ENCODE results near the gene SYT6.

SYT6 gene

DNA sequence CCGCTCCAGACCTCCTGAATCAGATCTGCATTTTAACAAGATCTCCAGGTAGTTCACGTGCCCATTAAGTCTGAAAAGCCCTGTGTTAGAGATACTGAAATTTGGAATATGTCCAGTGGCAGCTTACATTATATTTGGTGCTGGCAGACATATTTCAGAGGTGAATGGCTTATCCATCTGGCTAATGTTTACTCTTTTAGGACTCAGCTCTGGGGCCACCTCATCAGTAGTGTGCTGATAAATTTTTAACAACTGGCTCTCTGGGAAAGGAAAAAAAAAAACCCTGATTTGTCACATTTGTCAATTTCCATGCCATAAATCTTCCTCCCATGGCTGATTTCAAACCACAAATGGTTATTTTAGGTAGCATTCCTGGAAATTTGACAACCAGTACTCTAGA lies 25.3 kb upstream of the SYT6 start:
- H3K9ac ChIP-seq (ENCODE audit: low read depth in 1 of 2, low read length in 2 of 2): no peak overlapping the region
- H3K27ac ChIP-seq (ENCODE audit: low read depth in 2 of 2, low read length in 2 of 2): no peak overlapping the region
- H3K4me1 ChIP-seq (ENCODE audit: control insufficient read depth in 2 of 2, insufficient read depth in 2 of 2, low read length in 2 of 2): no peaks in the 10 kb centered on the region
- no peaks in the 10 kb centered on the region for H3K36me3 ChIP-seq (ENCODE audit: control insufficient read depth in 2 of 2, insufficient read depth in 2 of 2, low read length in 2 of 2)
- no peak overlapping the region for H3K4me3 ChIP-seq (ENCODE audit: low read length in 2 of 2)
- H3K27me3 ChIP-seq (ENCODE audit: control insufficient read depth in 2 of 2, insufficient read depth in 2 of 2, low read length in 2 of 2): no peaks in the 10 kb centered on the region
- H3K9me3 ChIP-seq (ENCODE audit: control insufficient read depth in 2 of 2, low read length in 2 of 2): no peaks in the 10 kb centered on the region

DNA sequence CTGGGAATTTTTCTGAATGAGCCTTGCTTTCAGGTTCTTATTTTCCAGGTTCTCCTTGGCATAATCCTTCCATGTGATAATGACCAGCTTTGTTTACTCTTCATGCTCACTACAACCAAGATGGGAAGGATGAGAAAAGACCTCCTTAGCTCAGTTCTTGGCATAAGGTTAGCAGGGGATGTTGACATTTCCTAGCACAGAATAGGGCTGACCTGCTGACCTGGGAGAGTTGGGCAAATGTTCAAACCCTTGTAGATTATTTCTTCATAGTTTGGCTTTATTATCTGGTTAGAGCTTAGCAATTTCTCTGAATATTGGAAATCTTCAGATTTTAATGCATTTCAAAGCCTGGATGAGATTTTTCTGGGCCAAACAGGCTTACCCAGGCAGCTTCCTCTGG lies 23.6 kb upstream of the SYT6 start:
- no peaks in the 10 kb centered on the region for H3K9me3 ChIP-seq (ENCODE audit: control insufficient read depth in 2 of 2, low read length in 2 of 2)
- H3K27ac ChIP-seq (ENCODE audit: low read depth in 2 of 2, low read length in 2 of 2): no peak overlapping the region
- H3K9ac ChIP-seq (ENCODE audit: low read depth in 1 of 2, low read length in 2 of 2): no peak overlapping the region
- H3K4me1 ChIP-seq (ENCODE audit: control insufficient read depth in 2 of 2, insufficient read depth in 2 of 2, low read length in 2 of 2): no peaks in the 10 kb centered on the region
- no peaks in the 10 kb centered on the region for H3K36me3 ChIP-seq (ENCODE audit: control insufficient read depth in 2 of 2, insufficient read depth in 2 of 2, low read length in 2 of 2)
- H3K4me3 ChIP-seq (ENCODE audit: low read length in 2 of 2): no peak overlapping the region
- H3K27me3 ChIP-seq (ENCODE audit: control insufficient read depth in 2 of 2, insufficient read depth in 2 of 2, low read length in 2 of 2): no peaks in the 10 kb centered on the region

- Histone ChIP-seq H3K9ac (ENCODE audit: low read depth in 1 of 2, low read length in 2 of 2) (no peak overlapping the region), H3K27ac (ENCODE audit: low read depth in 2 of 2, low read length in 2 of 2) (no peak overlapping the region), H3K4me1 (ENCODE audit: control insufficient read depth in 2 of 2, insufficient read depth in 2 of 2, low read length in 2 of 2) (no peaks in the 10 kb centered on the region), H3K36me3 (ENCODE audit: control insufficient read depth in 2 of 2, insufficient read depth in 2 of 2, low read length in 2 of 2) (no peaks in the 10 kb centered on the region), H3K4me3 (ENCODE audit: low read length in 2 of 2) (no peak overlapping the region), H3K27me3 (ENCODE audit: control insufficient read depth in 2 of 2, insufficient read depth in 2 of 2, low read length in 2 of 2) (no peaks in the 10 kb centered on the region), H3K9me3 (ENCODE audit: control insufficient read depth in 2 of 2, low read length in 2 of 2) (no peaks in the 10 kb centered on the region)
Observed at GRCh38 chr1:114176366-114176765, 22.7 kb upstream of the SYT6 start.

DNA sequence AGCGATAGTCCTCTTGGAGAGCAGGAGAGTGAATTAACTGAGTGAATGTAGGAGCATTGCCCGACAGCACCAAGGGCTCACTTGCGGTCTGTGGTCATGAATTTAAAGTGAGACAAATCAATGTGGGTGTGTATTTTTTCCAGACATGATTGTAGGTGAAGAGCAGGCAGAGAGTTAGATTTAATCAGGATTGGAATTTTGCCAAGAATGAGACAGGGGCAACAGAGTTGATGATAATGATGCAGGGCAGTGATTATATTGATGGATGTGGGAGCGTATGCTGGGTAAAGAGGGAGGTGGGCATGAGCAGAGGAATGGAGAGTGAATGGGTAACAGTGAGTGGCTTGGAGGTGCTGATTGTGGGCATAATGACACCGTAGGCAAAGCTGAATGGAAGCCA lies 20.0 kb upstream of the SYT6 start:
- Histone ChIP-seq H3K27me3 (ENCODE audit: control insufficient read depth in 2 of 2, insufficient read depth in 2 of 2, low read length in 2 of 2) (no peaks in the 10 kb centered on the region), H3K4me3 (ENCODE audit: low read length in 2 of 2) (no peak overlapping the region), H3K4me1 (ENCODE audit: control insufficient read depth in 2 of 2, insufficient read depth in 2 of 2, low read length in 2 of 2) (no peaks in the 10 kb centered on the region), H3K27ac (ENCODE audit: low read depth in 2 of 2, low read length in 2 of 2) (no peak overlapping the region), H3K9me3 (ENCODE audit: control insufficient read depth in 2 of 2, low read length in 2 of 2) (no peaks in the 10 kb centered on the region), H3K36me3 (ENCODE audit: control insufficient read depth in 2 of 2, insufficient read depth in 2 of 2, low read length in 2 of 2) (no peaks in the 10 kb centered on the region), H3K9ac (ENCODE audit: low read depth in 1 of 2, low read length in 2 of 2) (no peak overlapping the region)

DNA sequence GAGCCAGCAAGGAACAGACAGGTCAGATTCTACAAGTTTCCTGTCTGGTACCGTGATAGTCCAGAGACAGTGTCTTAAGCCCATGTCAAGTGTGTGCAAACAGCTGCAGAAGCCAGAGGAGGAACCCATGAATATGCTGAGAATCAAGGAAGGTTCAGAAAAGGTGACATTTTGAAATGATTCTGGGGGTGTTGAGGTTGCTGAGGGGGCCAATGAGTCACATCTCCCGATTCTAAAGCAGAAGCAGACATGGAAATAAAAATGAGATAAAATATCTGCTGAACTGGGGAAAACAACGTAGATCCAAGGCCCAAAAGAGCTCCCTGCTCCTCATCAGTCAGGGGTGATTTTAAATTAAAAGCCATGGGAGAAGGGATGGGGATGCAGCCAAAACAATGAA lies 15.8 kb upstream of the SYT6 start:
- H3K27ac ChIP-seq (ENCODE audit: low read depth in 2 of 2, low read length in 2 of 2): no peak overlapping the region
- H3K9me3 ChIP-seq (ENCODE audit: control insufficient read depth in 2 of 2, low read length in 2 of 2): no peaks in the 10 kb centered on the region
- H3K27me3 ChIP-seq (ENCODE audit: control insufficient read depth in 2 of 2, insufficient read depth in 2 of 2, low read length in 2 of 2): peaks cover 0 to 3% of the 10 kb centered on the region in 2 donors
- H3K9ac ChIP-seq (ENCODE audit: low read depth in 1 of 2, low read length in 2 of 2): no peak overlapping the region
- H3K36me3 ChIP-seq (ENCODE audit: control insufficient read depth in 2 of 2, insufficient read depth in 2 of 2, low read length in 2 of 2): no peaks in the 10 kb centered on the region
- H3K4me3 ChIP-seq (ENCODE audit: low read length in 2 of 2): no peak overlapping the region
- H3K4me1 ChIP-seq (ENCODE audit: control insufficient read depth in 2 of 2, insufficient read depth in 2 of 2, low read length in 2 of 2): no peaks in the 10 kb centered on the region

DNA sequence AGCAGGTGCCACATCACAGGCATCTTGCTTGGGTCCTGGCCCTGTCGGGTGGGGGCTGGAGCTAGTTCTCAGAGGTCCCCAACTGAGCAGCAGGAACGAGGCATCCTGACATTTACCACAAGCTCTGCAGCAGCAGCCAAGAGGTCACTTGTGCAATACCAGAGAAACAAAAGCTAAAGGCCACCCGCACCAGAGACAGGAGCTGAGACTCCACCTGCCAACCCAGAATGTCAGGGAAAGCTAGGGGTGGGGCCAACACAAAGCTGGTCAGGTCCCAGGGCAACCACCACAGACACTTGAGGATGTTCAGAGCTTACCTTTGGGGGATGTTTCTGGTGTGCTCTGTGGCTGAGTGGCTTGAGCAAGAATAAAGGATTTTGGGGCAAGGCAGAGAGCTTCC lies 13.6 kb upstream of the SYT6 start:
- no peaks in the 10 kb centered on the region for H3K4me1 ChIP-seq (ENCODE audit: control insufficient read depth in 2 of 2, insufficient read depth in 2 of 2, low read length in 2 of 2)
- peaks cover 0 to 3% of the 10 kb centered on the region in 2 donors for H3K27me3 ChIP-seq (ENCODE audit: control insufficient read depth in 2 of 2, insufficient read depth in 2 of 2, low read length in 2 of 2)
- H3K9me3 ChIP-seq (ENCODE audit: control insufficient read depth in 2 of 2, low read length in 2 of 2): no peaks in the 10 kb centered on the region
- H3K4me3 ChIP-seq (ENCODE audit: low read length in 2 of 2): no peak overlapping the region
- no peak overlapping the region for H3K9ac ChIP-seq (ENCODE audit: low read depth in 1 of 2, low read length in 2 of 2)
- no peak overlapping the region for H3K27ac ChIP-seq (ENCODE audit: low read depth in 2 of 2, low read length in 2 of 2)
- no peaks in the 10 kb centered on the region for H3K36me3 ChIP-seq (ENCODE audit: control insufficient read depth in 2 of 2, insufficient read depth in 2 of 2, low read length in 2 of 2)

DNA sequence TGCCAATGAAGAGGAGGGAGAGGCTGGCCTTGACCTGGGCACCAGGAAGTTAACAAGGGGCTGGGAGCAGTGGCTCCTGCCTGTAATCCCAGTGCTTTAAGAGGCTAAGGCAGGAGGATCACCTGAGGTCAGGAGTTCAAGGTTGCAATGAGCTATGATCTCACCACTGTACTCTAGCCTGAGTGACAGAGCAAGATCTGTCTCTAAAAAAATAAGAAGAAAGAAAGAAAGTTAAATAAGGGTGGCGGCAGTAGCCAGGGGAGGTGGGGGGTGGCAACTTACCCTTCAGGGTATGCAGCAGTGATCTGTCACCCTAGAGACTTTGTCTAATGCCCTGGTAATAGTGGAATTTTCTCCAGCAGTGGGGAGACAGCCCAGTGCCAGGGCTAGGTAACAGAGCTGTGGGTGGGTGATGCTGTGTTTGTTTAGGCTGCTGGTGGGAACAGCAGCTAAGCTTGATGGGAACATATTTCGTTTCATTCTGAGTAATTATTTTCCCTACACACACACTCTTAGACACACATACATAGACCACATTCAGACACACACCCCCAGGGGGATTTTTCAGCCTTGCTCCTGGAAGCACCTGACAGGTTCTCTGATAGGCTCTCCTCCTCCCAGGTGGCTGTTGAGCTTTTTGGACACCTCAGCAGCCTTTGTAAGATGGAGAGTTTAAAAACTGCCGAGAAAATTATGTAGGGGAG lies 11.3 kb upstream of the SYT6 start:
- Histone ChIP-seq H3K27me3 (ENCODE audit: control insufficient read depth in 2 of 2, insufficient read depth in 2 of 2, low read length in 2 of 2) (peaks cover 0 to 6% of the 10 kb centered on the region in 2 donors), H3K4me1 (ENCODE audit: control insufficient read depth in 2 of 2, insufficient read depth in 2 of 2, low read length in 2 of 2) (no peaks in the 10 kb centered on the region), H3K9ac (ENCODE audit: low read depth in 1 of 2, low read length in 2 of 2) (no peak overlapping the region), H3K27ac (ENCODE audit: low read depth in 2 of 2, low read length in 2 of 2) (no peak overlapping the region), H3K4me3 (ENCODE audit: low read length in 2 of 2) (no peak overlapping the region), H3K9me3 (ENCODE audit: control insufficient read depth in 2 of 2, low read length in 2 of 2) (no peaks in the 10 kb centered on the region), H3K36me3 (ENCODE audit: control insufficient read depth in 2 of 2, insufficient read depth in 2 of 2, low read length in 2 of 2) (no peaks in the 10 kb centered on the region)

GRCh38 chr1:114159941-114160340 lies 6.3 kb upstream of the SYT6 start:
- no peak overlapping the region for H3K27ac ChIP-seq (ENCODE audit: low read depth in 2 of 2, low read length in 2 of 2)
- no peak overlapping the region for H3K9ac ChIP-seq (ENCODE audit: low read depth in 1 of 2, low read length in 2 of 2)
- no peaks in the 10 kb centered on the region for H3K4me1 ChIP-seq (ENCODE audit: control insufficient read depth in 2 of 2, insufficient read depth in 2 of 2, low read length in 2 of 2)
- no peaks in the 10 kb centered on the region for H3K36me3 ChIP-seq (ENCODE audit: control insufficient read depth in 2 of 2, insufficient read depth in 2 of 2, low read length in 2 of 2)
- no peaks in the 10 kb centered on the region for H3K9me3 ChIP-seq (ENCODE audit: control insufficient read depth in 2 of 2, low read length in 2 of 2)
- peaks cover 20 to 24% of the 10 kb centered on the region in 2 donors for H3K27me3 ChIP-seq (ENCODE audit: control insufficient read depth in 2 of 2, insufficient read depth in 2 of 2, low read length in 2 of 2)
- no peak overlapping the region for H3K4me3 ChIP-seq (ENCODE audit: low read length in 2 of 2)

DNA sequence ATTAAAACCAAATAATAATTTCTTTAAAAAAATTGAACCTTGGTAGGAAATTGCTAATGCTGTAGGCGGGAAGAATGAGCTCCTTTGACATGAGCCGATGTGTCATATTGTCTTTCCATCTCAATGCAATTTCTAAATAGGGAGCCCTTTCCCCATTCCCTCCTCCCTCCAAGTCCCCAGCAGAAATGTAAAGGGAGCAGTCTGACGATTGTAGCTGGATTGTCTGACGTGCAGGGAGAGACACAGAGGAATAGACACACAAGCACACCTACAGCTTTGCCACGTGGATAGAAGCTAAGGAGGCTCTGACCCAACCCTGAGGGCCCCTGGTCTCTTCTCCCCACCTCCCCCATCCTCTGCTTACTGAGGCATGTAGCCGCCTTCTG lies 3.6 kb upstream of the SYT6 start:
- Histone ChIP-seq H3K27me3 (ENCODE audit: control insufficient read depth in 2 of 2, insufficient read depth in 2 of 2, low read length in 2 of 2) (peaks cover 36 to 47% of the 10 kb centered on the region in 2 donors), H3K9ac (ENCODE audit: low read depth in 1 of 2, low read length in 2 of 2) (no peak overlapping the region), H3K27ac (ENCODE audit: low read depth in 2 of 2, low read length in 2 of 2) (no peak overlapping the region), H3K36me3 (ENCODE audit: control insufficient read depth in 2 of 2, insufficient read depth in 2 of 2, low read length in 2 of 2) (no peaks in the 10 kb centered on the region), H3K4me1 (ENCODE audit: control insufficient read depth in 2 of 2, insufficient read depth in 2 of 2, low read length in 2 of 2) (no peaks in the 10 kb centered on the region), H3K4me3 (ENCODE audit: low read length in 2 of 2) (no peak overlapping the region), H3K9me3 (ENCODE audit: control insufficient read depth in 2 of 2, low read length in 2 of 2) (no peaks in the 10 kb centered on the region)

DNA sequence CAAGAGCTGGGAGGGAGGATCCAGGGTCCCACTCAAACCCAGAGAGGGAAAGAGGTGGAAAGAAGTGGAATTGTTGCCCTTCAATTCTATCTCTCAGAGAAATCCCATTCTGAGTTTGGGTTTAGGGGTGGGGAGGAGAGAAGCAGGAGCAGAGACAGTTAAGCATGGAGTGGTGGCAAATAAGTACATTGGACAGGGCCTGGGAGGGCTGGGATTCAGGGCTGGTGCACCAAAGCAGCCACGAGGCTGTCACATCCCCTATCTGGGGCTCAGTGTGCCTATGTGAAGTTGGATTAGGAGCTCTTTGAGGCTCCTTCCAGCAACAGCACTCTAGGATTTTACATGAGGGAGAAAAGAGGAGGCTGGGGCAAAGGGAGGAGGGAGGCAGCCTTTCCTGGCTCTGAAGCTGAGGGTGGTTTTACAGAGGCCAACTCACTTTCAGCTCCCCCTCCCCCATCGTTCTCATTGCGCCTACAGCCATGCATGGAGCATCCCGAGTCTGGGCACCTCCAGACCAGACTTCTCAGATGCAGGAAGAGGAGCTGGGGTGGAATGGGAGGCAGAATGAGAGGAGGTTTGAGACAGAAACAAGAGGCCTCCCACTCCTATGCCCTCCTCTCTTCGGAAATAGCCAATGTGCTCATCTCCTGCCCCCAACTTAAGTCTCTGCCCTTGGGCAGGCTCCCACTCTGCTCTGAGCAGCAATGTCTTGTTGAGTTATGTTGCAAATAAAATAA lies 3.0 kb upstream of the SYT6 start:
- Histone ChIP-seq H3K4me1 (ENCODE audit: control insufficient read depth in 2 of 2, insufficient read depth in 2 of 2, low read length in 2 of 2) (no peaks in the 10 kb centered on the region), H3K9me3 (ENCODE audit: control insufficient read depth in 2 of 2, low read length in 2 of 2) (no peaks in the 10 kb centered on the region), H3K9ac (ENCODE audit: low read depth in 1 of 2, low read length in 2 of 2) (no peak overlapping the region), H3K4me3 (ENCODE audit: low read length in 2 of 2) (no peak overlapping the region), H3K27ac (ENCODE audit: low read depth in 2 of 2, low read length in 2 of 2) (no peak overlapping the region), H3K27me3 (ENCODE audit: control insufficient read depth in 2 of 2, insufficient read depth in 2 of 2, low read length in 2 of 2) (peaks cover 41 to 52% of the 10 kb centered on the region in 2 donors), H3K36me3 (ENCODE audit: control insufficient read depth in 2 of 2, insufficient read depth in 2 of 2, low read length in 2 of 2) (no peaks in the 10 kb centered on the region)

Data from mucosa of rectum (tissue), 2 donors.